ENCODE results near the gene CNST. TPM values are rescaled to one million over a fixed set of nuclear protein-coding genes. Genes with fewer than 3 reads are reported as not detected.

CNST gene, protein sequence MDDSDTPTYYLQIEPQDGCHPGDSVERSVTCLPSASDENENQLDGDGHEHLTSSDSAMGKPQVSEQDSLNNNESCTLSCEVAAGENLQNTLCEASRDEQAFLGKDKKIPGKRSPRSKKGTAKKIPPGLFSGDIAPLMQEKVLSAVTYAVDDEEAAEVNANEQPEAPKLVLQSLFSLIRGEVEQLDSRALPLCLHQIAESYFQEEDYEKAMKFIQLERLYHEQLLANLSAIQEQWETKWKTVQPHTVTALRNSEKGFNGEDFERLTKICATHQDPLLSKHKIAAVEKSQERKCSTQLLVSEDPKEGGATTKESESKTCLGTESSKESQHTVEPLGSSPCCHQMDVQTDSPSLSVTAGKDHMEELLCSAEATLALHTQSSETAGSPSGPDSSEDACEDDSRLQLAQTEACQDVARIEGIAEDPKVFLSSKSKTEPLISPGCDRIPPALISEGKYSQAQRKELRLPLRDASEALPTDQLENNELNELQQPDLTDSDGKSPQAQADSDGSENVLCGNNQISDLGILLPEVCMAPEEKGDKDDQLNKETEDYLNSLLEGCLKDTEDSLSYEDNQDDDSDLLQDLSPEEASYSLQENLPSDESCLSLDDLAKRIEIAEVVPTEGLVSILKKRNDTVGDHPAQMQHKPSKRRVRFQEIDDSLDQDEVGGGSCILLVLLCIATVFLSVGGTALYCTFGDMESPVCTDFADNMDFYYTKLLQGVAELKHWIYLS
- total RNA-seq = 15.0 and 16.7 TPM in 2 replicates

GRCh38 chr1:246566128-246566812, at the start of gene CNST, which contains the start of gene TFB2M:
Gene CNST (plus strand): TSS chr1:246566456. CDS start chr1:246591563, 25,107 bp downstream.
Gene TFB2M (minus strand): TSS chr1:246566261. CDS start chr1:246566138, 123 bp downstream.

Small RNAs within 50 kb of the gene (small RNA-seq; reads per million reads assigned to genes)
- gene AL356583.2 (not detected), gene AL591623.2 (not detected)

Other genes starting within 250 kb of the CNST start
- 16.5 and 17.6 TPM in 2 replicates for gene SMYD3, start 59.2 kb upstream of the CNST start, total RNA-seq
- gene TFB2M, start 195 bp upstream of the CNST start, total RNA-seq = 18.0 and 23.4 TPM in 2 replicates
- gene SCCPDH, start 158.0 kb downstream of the CNST start, total RNA-seq = 39.5 and 47.4 TPM in 2 replicates

All from vein endothelial cell (primary cell).